Gastroesophageal sphincter (tissue), 3 donors: ENCODE measurements around the gene MEN1.

Experiments used
- CTCF ChIP-seq, 4 experiments: fragments of 200-600 bp in 2 of 4; fragments of 450-650 bp in 2 of 4; sonication (generic) in 1 of 4; IDR thresholded peaks; one replicate each; pipeline ENCODE4 v1.5.1; 2017 to 2019; ENCODE audit warnings: antibody characterized with exemption in 4 of 4, mild to moderate bottlenecking in 2 of 4, moderate library complexity in 2 of 4
- POLR2A ChIP-seq, 2 donors: fragments of 450-650 bp; IDR thresholded peaks; one replicate each; pipeline ENCODE4 v1.6.1; 2017; ENCODE audit warnings: antibody characterized with exemption in 2 of 2, mild to moderate bottlenecking in 2 of 2, moderate library complexity in 1 of 2

GRCh38 chr11:64784813-64785581 is 25.4 kb downstream of the MEN1 start:
- no peak for TF ChIP-seq CTCF (IDR thresholded peaks at IDR 0.05)
- no peak for TF ChIP-seq POLR2A (IDR thresholded peaks at IDR 0.05)
